Measurements from ENCODE around the gene GRID2. TPM values are rescaled to one million over a fixed set of nuclear protein-coding genes. Genes with fewer than 3 reads are reported as not detected.

Gene GRID2
- total and polyA plus RNA-seq, 12 donors = 0.55 to 4.0 (median 2.0) TPM

DNA sequence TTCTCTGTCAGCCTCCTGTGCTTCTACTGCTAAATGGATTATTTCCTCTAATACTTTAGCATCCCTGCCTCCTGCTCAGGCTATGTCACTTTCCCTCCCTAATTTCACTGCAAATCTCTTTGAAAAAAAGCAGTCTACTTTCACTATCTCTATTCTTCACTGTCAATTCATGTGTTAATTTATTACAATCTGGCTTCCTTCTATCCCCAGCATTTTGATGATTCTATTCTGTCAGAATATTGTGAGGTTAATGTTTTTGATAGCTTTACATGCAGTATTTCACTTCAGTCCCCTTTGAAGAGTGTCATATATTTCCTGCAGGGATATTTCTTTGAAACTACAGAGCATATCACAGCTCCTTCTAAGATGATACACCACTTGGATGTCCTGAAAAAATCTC is 203.2 kb downstream of the GRID2 start:
- H3K4me3 ChIP-seq = no peak overlapping the region
- intact Hi-C loops (cut with DNase I) = no loop called here
- H3K27me3 ChIP-seq = no peaks in the 10 kb centered on the region
- TF ChIP-seq CTCF (IDR thresholded peaks at IDR 0.05) = no peak
- no peak for TF ChIP-seq POLR2A (IDR thresholded peaks at IDR 0.05)
- H3K36me3 ChIP-seq (replicated peaks in 1 of 2) = no peaks in the 10 kb centered on the region
- H3K27ac ChIP-seq = no peak overlapping the region
- H3K4me1 ChIP-seq (replicated peaks in 1 of 2) = no peaks in the 10 kb centered on the region
- H3K9me3 ChIP-seq (replicated peaks in 1 of 3) = no peaks in the 10 kb centered on the region
- no peak for DNase-seq

DNA sequence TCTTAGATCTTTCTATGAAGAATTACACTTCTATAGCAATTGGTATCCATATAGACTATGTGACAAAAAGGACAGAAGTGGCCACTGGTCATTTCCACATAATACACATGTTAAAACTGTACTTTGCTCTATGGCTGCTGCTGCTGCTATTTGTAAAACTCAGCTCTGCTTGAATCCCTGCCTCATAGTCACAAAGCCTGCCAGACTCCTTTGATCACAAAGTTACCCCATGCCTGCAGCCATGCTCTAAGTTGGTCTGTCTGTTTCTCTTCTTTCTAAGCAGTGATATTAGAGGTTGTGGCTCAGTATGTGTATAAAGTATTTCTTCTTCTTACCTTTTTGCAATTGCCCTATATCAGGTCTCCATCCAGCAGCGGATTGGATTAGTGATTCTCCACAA is 210.9 kb downstream of the GRID2 start:
- H3K9me3 ChIP-seq (replicated peaks in 1 of 3) = no peaks in the 10 kb centered on the region
- 58 to 90% (median 74%) methylated on average over 1 of the region's 1 CpG for WGBS, 4 donors
- no peak overlapping the region for H3K27ac ChIP-seq
- no peak for DNase-seq
- H3K27me3 ChIP-seq = no peaks in the 10 kb centered on the region
- TF ChIP-seq CTCF (IDR thresholded peaks at IDR 0.05) (no peak), POLR2A (IDR thresholded peaks at IDR 0.05) (no peak)
- H3K4me3 ChIP-seq = no peak overlapping the region
- no peaks in the 10 kb centered on the region for H3K4me1 ChIP-seq (replicated peaks in 1 of 2)
- no peaks in the 10 kb centered on the region for H3K36me3 ChIP-seq (replicated peaks in 1 of 2)
- intact Hi-C loops (cut with DNase I) = no loop called here

DNA sequence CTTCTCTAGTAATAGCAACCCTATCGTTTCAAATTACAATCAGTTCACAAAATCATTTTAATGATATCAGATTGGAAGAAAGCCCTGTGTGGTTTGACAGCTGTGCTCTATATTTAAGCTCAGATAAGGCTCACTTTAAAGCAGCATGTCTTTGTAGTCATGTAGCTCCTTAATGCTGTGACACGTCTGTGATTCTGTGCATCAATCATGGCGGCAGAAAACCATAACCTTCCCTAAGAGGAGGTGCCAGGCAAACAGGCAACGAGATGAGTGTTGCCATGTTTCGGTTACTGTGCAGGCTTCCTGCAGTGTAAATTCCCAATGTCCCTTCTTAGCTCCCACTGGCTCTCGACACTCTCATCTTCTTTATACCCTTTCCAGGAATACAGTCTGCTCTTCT is 212.7 kb downstream of the GRID2 start:
- WGBS, 4 donors = 71 to 82% (median 76%) methylated on average over 6 of the region's 6 CpGs

DNA sequence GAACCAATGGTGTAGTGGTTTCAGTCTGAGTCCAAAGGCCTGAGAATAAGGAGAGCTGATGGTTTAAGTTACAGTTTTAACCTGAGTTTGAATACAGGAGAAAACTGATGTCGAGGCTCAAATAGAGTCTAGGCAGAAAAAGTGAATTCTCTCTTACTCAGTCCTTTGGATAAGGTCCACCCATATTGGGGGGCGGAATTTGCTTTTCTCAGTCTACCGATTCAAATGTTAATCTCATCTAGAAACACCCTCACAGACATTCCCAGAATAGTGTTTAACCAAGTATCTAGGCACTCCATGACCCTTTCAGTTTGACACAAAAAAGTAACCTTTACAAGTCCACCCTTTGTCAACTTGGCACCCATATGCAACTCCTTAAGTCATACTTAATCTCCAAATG is 216.0 kb downstream of the GRID2 start:
- 79 to 95% (median 87%) methylated on average over 3 of the region's 3 CpGs for WGBS, 4 donors
- no peak overlapping the region for H3K27ac ChIP-seq
- no peak for DNase-seq
- no peaks in the 10 kb centered on the region for H3K4me1 ChIP-seq (replicated peaks in 1 of 2)
- intact Hi-C loops (cut with DNase I) = no loop called here
- no peak overlapping the region for H3K4me3 ChIP-seq
- no peaks in the 10 kb centered on the region for H3K9me3 ChIP-seq (replicated peaks in 1 of 3)
- TF ChIP-seq CTCF (IDR thresholded peaks at IDR 0.05) = no peak
- H3K36me3 ChIP-seq (replicated peaks in 1 of 2) = no peaks in the 10 kb centered on the region
- no peaks in the 10 kb centered on the region for H3K27me3 ChIP-seq

More for the DNA sequence above, 212.7 kb downstream of the GRID2 start:
- Histone ChIP-seq H3K27me3 (no peaks in the 10 kb centered on the region), H3K4me1 (replicated peaks in 1 of 2) (no peaks in the 10 kb centered on the region), H3K27ac (no peak overlapping the region), H3K4me3 (no peak overlapping the region), H3K9me3 (replicated peaks in 1 of 3) (no peaks in the 10 kb centered on the region), H3K36me3 (replicated peaks in 1 of 2) (no peaks in the 10 kb centered on the region)
- TF ChIP-seq CTCF (IDR thresholded peaks at IDR 0.05) (no peak), POLR2A (IDR thresholded peaks at IDR 0.05) (no peak)
- DNase-seq = no peak
- intact Hi-C loops (cut with DNase I) = no loop called here
